ENCODE results near the gene TPD52L1.

Gene TPD52L1

DNA sequence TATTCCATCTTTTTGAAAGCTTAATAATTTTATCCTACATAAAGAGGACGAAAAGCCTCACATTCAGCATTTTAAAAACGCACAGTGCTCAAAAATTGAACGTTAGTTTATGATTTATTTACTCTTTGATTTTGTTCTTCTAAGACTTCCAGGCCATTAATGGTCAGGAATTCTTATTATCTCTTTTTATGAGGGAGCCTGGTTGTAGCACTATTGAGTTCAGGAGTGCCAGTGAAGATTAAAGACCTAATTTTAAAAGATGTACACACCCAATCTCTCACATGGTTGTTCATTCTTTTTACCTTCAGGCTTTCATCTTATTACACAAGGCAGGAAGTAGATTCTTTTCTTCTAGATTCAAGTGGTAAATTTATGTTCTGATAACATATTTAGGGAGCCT is 79.6 kb downstream of the TPD52L1 start:
- TF ChIP-seq, protein P1, sequence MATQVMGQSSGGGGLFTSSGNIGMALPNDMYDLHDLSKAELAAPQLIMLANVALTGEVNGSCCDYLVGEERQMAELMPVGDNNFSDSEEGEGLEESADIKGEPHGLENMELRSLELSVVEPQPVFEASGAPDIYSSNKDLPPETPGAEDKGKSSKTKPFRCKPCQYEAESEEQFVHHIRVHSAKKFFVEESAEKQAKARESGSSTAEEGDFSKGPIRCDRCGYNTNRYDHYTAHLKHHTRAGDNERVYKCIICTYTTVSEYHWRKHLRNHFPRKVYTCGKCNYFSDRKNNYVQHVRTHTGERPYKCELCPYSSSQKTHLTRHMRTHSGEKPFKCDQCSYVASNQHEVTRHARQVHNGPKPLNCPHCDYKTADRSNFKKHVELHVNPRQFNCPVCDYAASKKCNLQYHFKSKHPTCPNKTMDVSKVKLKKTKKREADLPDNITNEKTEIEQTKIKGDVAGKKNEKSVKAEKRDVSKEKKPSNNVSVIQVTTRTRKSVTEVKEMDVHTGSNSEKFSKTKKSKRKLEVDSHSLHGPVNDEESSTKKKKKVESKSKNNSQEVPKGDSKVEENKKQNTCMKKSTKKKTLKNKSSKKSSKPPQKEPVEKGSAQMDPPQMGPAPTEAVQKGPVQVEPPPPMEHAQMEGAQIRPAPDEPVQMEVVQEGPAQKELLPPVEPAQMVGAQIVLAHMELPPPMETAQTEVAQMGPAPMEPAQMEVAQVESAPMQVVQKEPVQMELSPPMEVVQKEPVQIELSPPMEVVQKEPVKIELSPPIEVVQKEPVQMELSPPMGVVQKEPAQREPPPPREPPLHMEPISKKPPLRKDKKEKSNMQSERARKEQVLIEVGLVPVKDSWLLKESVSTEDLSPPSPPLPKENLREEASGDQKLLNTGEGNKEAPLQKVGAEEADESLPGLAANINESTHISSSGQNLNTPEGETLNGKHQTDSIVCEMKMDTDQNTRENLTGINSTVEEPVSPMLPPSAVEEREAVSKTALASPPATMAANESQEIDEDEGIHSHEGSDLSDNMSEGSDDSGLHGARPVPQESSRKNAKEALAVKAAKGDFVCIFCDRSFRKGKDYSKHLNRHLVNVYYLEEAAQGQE (IDR thresholded peaks at IDR 0.05; ENCODE audit: insufficient read depth in 1 of 2, low read depth in 2 of 2, low read length in 2 of 2) = no peak
- no peak for TF ChIP-seq TAF1 (IDR thresholded peaks at IDR 0.05; ENCODE audit: borderline replicate concordance, insufficient read depth, low read length)
- no peak for TF ChIP-seq FOXP2 (optimal IDR thresholded peaks at IDR 0.05; ENCODE audit: borderline replicate concordance, extremely low read depth, extremely low read length, insufficient read depth)
- no peak for TF ChIP-seq POLR2AphosphoS5 (IDR thresholded peaks at IDR 0.05; ENCODE audit: low read depth, low read length)
- TF ChIP-seq SIN3A (IDR thresholded peaks at IDR 0.05; ENCODE audit: borderline replicate concordance, insufficient read depth, low read length) = no peak

- TF ChIP-seq TAF1 (IDR thresholded peaks at IDR 0.05; ENCODE audit: borderline replicate concordance, insufficient read depth, low read length) (no peak), POLR2AphosphoS5 (IDR thresholded peaks at IDR 0.05; ENCODE audit: low read depth, low read length) (no peak), SIN3A (IDR thresholded peaks at IDR 0.05; ENCODE audit: borderline replicate concordance, insufficient read depth, low read length) (no peak), FOXP2 (optimal IDR thresholded peaks at IDR 0.05; ENCODE audit: borderline replicate concordance, extremely low read depth, extremely low read length, insufficient read depth) (no peak)
- TF ChIP-seq, protein P1 (IDR thresholded peaks at IDR 0.05; ENCODE audit: insufficient read depth in 1 of 2, low read depth in 2 of 2, low read length in 2 of 2) = no peak
These were observed 83.2 kb downstream of the TPD52L1 start for GRCh38 chr6:125236536-125237327.

- TF ChIP-seq FOXP2 (optimal IDR thresholded peaks at IDR 0.05; ENCODE audit: borderline replicate concordance, extremely low read depth, extremely low read length, insufficient read depth) (no peak), SIN3A (IDR thresholded peaks at IDR 0.05; ENCODE audit: borderline replicate concordance, insufficient read depth, low read length) (no peak), POLR2AphosphoS5 (IDR thresholded peaks at IDR 0.05; ENCODE audit: low read depth, low read length) (no peak), TAF1 (IDR thresholded peaks at IDR 0.05; ENCODE audit: borderline replicate concordance, insufficient read depth, low read length) (no peak)
- TF ChIP-seq, protein P1 (IDR thresholded peaks at IDR 0.05; ENCODE audit: insufficient read depth in 1 of 2, low read depth in 2 of 2, low read length in 2 of 2) = no peak
These were observed 84.2 kb downstream of the TPD52L1 start for GRCh38 chr6:125237764-125238163.

DNA sequence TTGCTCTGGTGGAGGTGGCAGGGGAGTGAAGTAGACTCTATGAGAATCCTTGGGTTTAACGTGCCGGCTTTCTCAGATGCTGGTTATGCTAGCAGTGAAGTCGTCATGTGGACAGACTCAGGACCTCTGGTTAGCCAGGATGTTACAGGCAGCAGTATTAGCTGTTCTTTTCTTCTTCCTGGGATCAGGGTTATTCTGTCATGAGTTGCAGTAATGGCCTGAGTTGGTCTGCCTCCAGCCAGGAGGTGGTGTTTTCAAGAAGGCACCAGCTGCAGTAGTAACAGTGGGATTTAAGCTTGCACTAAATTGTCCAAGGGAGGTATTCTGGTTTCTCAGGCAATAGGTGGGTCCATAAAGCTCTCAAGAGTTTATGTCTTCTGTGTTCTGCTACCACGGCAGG is 91.5 kb downstream of the TPD52L1 start:
- TF ChIP-seq, protein P1 (IDR thresholded peaks at IDR 0.05; ENCODE audit: insufficient read depth in 1 of 2, low read depth in 2 of 2, low read length in 2 of 2) = no peak
- TF ChIP-seq FOXP2 (optimal IDR thresholded peaks at IDR 0.05; ENCODE audit: borderline replicate concordance, extremely low read depth, extremely low read length, insufficient read depth) = no peak
- TF ChIP-seq TAF1 (IDR thresholded peaks at IDR 0.05; ENCODE audit: borderline replicate concordance, insufficient read depth, low read length) = no peak
- no peak for TF ChIP-seq SIN3A (IDR thresholded peaks at IDR 0.05; ENCODE audit: borderline replicate concordance, insufficient read depth, low read length)
- TF ChIP-seq POLR2AphosphoS5 (IDR thresholded peaks at IDR 0.05; ENCODE audit: low read depth, low read length) = no peak
